Left lung (tissue), 10 donors: Measurements from ENCODE around the gene DCTN3. TPM values are rescaled to one million over a fixed set of nuclear protein-coding genes. Genes with fewer than 3 reads are reported as not detected.

ENCODE experiments used
- ATAC-seq: fragments of 200-7000 bp; cut with Tn5 transposase; one replicate; pipeline ENCODE4 v1.9.1; 2020; ENCODE audit warnings: moderate library complexity
- DNase-seq, 4 donors: peaks; one replicate each; pipeline ENCODE4 v3.0.0-alpha.2; 2013 to 2020
- H3K27ac ChIP-seq, 2 donors: fragments of 200-600 bp; sonication (generic) in 1 of 2; one replicate each; pipeline versions ENCODE4 v1.5.0 to v1.8.0; 2020 to 2021
- H3K27me3 ChIP-seq, 2 donors: fragments of 200-600 bp; sonication (generic) in 1 of 2; one replicate each; pipeline versions ENCODE4 v1.5.0 to v1.8.0; 2020 to 2021
- H3K36me3 ChIP-seq, 2 donors: fragments of 200-600 bp; sonication (generic) in 1 of 2; one replicate each; pipeline versions ENCODE4 v1.5.0 to v1.8.0; 2020 to 2021
- H3K4me1 ChIP-seq, 2 donors: fragments of 200-600 bp; one replicate each; pipeline ENCODE4 v1.8.0; 2021
- H3K4me3 ChIP-seq, 2 donors: fragments of 200-600 bp; sonication (generic) in 1 of 2; one replicate each; pipeline versions ENCODE4 v1.5.0 to v1.8.0; 2020 to 2021; ENCODE audit warnings: mild to moderate bottlenecking in 1 of 2
- H3K9me3 ChIP-seq, 2 donors: fragments of 200-600 bp; sonication (generic) in 1 of 2; one replicate each; pipeline versions ENCODE4 v1.5.0 to v1.8.0; 2020 to 2021
- intact Hi-C, 2 donors: fragments of 100-400 bp; cut with DNase I; formaldehyde crosslinking; loops; one replicate each; pipeline versions ENCODE4 v1.11.2 to v1.14.2; 2022
- polyA plus RNA-seq, 6 donors: library from polyadenylated mRNA; unstranded; fragments of 120-200 nt; gene quantifications; one replicate each; pipeline ENCODE4 v1.2.1, GENCODE V29; 2013; ENCODE audit not compliant: insufficient read length in 6 of 6
- total RNA-seq, 2 donors: library from RNA; stranded (reverse); fragmentation: NEBNext Ultra II Directional; extraction: Animal tissue kit (Norgen Biotek cat#: 25700); gene quantifications; one replicate each; pipeline ENCODE4 v1.2.1, GENCODE V29; 2021
- TF ChIP-seq, protein P1 (sequence below), 2 donors: fragments of 200-600 bp; sonication (generic) in 1 of 2; IDR thresholded peaks; one replicate each; pipeline versions ENCODE4 v1.5.0 to v1.8.0; 2021; ENCODE audit warnings: antibody characterized with exemption in 2 of 2
- donor health status: DM: no; HTN: yes; CAD: no.
- donor health status: DM: no; HTN: no; CAD: no.

The DCTN3 gene
- total and polyA plus RNA-seq, 8 donors: 69.8 to 111 (median 91.4) TPM

DNA sequence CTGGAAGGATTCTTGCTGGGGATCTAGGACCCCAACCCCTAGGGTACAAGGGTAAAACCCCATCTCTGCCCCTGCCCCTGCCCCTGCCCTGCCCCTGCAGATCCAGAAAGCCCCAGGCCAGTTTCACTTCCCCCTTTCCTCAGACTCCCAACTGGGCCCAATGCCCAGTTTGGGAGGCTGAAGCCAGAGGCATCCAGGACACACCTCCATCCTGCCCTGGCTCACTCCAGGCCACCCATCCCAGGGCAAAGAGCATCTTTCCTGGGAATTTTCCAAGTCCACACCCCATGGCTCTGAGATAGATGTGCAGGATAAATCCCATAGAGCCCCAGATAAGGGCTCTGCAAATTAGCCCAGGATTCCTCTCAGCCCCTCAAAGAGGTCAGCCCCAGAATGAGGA, 48.2 kb downstream of the DCTN3 start:
- Histone ChIP-seq H3K27me3 (peaks cover 0 to 62% of the 10 kb centered on the region in 2 donors), H3K27ac (no peak overlapping the region), H3K9me3 (no peaks in the 10 kb centered on the region), H3K36me3 (no peaks in the 10 kb centered on the region), H3K4me3 (no peak overlapping the region), H3K4me1 (no peaks in the 10 kb centered on the region)
- DNase-seq (no peak), ATAC-seq (no peak)
- intact Hi-C loops: no loop called here
- TF ChIP-seq, protein P1, sequence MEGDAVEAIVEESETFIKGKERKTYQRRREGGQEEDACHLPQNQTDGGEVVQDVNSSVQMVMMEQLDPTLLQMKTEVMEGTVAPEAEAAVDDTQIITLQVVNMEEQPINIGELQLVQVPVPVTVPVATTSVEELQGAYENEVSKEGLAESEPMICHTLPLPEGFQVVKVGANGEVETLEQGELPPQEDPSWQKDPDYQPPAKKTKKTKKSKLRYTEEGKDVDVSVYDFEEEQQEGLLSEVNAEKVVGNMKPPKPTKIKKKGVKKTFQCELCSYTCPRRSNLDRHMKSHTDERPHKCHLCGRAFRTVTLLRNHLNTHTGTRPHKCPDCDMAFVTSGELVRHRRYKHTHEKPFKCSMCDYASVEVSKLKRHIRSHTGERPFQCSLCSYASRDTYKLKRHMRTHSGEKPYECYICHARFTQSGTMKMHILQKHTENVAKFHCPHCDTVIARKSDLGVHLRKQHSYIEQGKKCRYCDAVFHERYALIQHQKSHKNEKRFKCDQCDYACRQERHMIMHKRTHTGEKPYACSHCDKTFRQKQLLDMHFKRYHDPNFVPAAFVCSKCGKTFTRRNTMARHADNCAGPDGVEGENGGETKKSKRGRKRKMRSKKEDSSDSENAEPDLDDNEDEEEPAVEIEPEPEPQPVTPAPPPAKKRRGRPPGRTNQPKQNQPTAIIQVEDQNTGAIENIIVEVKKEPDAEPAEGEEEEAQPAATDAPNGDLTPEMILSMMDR (IDR thresholded peaks at IDR 0.05): no peak

DNA sequence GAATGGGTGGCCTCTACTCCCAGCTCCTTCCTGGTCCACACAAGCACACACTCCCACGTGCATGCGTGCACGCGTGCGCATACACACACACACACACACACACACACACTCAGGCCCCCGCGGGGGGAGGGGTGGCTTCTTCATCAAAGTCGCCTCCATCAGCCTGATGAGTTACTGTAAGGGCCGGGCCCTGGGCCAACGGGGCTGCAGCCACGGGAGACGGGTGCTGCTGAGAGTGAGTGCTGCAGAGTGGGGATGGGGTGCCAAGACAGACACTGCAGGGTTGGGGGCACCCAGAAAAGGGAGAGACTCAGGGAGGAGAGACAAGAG, 48.8 kb downstream of the DCTN3 start:
- Histone ChIP-seq H3K27ac (no peak overlapping the region), H3K4me3 (no peak overlapping the region), H3K27me3 (peaks cover 0 to 62% of the 10 kb centered on the region in 2 donors), H3K9me3 (no peaks in the 10 kb centered on the region), H3K36me3 (no peaks in the 10 kb centered on the region), H3K4me1 (no peaks in the 10 kb centered on the region)
- ATAC-seq: peak; percentile 15
- DNase-seq: peak in 1 of 4 donors; percentile 76
- intact Hi-C loops: no loop called here
- TF ChIP-seq, protein P1 (IDR thresholded peaks at IDR 0.05): no peak

DNA sequence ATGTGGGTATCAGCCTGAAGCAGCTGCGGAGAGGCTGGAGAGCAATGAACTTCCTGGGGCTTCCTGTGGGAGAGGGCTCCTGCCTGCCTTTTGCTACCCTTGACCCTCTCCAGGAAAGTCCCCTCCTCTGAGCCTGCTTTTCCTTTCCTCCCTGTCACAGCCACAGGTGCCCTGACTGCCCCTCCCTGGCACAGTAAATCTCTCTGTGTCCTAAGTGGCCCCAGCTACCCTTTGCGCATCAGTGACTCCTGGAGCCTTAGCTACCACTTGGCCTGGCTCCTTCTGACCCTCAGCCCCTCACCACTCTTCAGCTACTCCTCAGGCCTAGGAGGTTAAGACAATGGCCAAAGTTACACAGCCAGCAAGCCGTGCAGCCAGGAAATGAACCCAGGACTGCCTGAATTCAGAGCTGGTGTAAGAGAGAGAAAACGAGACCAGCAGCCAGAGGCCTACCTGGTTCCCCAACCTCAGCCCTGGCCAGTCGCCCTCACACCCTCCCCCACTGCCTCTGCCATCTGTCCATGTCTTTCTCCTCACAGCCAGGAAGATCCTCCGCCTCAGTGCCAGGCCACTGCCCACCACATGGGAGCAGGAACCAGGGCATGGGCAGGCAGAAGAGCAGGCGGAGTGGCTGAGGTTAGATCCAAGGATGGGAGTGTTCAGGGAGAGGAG, 49.4 kb downstream of the DCTN3 start:
- DNase-seq (peak in 1 of 4 donors; percentile 60), ATAC-seq (no peak)
- no peak overlapping the region for H3K4me3 ChIP-seq
- H3K4me1 ChIP-seq: no peaks in the 10 kb centered on the region
- H3K27ac ChIP-seq: no peak overlapping the region
- no peaks in the 10 kb centered on the region for H3K9me3 ChIP-seq
- TF ChIP-seq, protein P1 (IDR thresholded peaks at IDR 0.05): no peak
- no peaks in the 10 kb centered on the region for H3K36me3 ChIP-seq
- H3K27me3 ChIP-seq: peaks cover 0 to 62% of the 10 kb centered on the region in 2 donors
- intact Hi-C loops: no loop called here

DNA sequence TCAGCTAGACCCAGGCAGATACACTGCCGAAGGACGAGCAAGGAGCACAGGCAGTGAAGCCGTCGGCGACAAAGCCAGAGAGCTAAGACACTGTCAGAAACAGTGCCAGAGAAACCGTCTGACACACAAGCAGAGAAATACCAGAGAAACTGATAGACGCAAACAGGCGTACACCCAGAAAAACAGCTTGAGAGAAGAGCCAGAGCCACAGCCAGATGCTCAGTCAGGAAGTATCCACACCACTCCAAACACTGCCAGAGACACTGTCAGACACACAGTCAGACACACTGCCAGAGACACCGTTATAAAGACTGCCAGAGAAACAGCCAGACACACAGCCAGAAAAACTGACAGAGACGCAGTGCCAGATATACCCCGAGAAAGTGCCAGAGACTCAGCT, 49.9 kb downstream of the DCTN3 start:
- Histone ChIP-seq H3K27me3 (peaks cover 0 to 62% of the 10 kb centered on the region in 2 donors), H3K36me3 (no peaks in the 10 kb centered on the region), H3K4me3 (no peak overlapping the region), H3K27ac (no peak overlapping the region), H3K9me3 (no peaks in the 10 kb centered on the region), H3K4me1 (no peaks in the 10 kb centered on the region)
- intact Hi-C loops: no loop called here
- DNase-seq: peak in 2 of 4 donors; percentile 23 to 76
- no peak for ATAC-seq
- TF ChIP-seq, protein P1 (IDR thresholded peaks at IDR 0.05): no peak

DNA sequence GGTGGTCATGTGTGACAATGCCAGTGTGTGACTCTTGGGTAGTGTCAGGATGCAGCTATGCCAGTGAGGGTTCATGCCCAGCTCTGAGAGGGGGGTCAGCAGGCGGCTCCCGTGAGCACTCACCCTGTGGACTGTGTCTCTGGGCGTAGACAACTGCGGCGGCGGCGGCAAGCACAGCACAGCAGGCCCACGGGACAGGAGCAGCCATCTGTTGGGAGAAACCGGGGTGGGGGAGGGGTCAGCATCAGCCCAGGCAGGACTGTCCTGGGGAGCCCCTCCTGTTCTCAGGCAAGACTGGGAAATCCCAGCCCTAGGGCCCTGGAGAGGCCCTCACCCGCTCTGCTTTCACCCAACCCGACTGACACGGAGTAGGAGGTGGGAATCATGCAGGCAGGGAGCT, 51.5 kb downstream of the DCTN3 start:
- H3K27ac ChIP-seq: no peak overlapping the region
- no peaks in the 10 kb centered on the region for H3K4me1 ChIP-seq
- peak in 1 of 4 donors; percentile 55 for DNase-seq
- no peak for ATAC-seq
- no peaks in the 10 kb centered on the region for H3K36me3 ChIP-seq
- no peak overlapping the region for H3K4me3 ChIP-seq
- intact Hi-C loops: no loop called here
- TF ChIP-seq, protein P1 (IDR thresholded peaks at IDR 0.05): no peak
- no peaks in the 10 kb centered on the region for H3K9me3 ChIP-seq
- H3K27me3 ChIP-seq: peaks cover 0 to 56% of the 10 kb centered on the region in 2 donors
